ENCODE measurements around the gene ACAN.

GRCh38 chr15:88860212-88860611 is 57.0 kb downstream of the ACAN start:
- TF ChIP-seq POLR2A (IDR thresholded peaks at IDR 0.05) (no peak), CTCF (IDR thresholded peaks at IDR 0.05) (no peak)
